ENCODE results near the gene TOR1B. TPM values are rescaled to one million over a fixed set of nuclear protein-coding genes. Genes with fewer than 3 reads are reported as not detected.
"Not testable (repeated sequence)": the region's sequence is repeated elsewhere in the genome, so short reads cannot be mapped to it uniquely, and the experiment has no call there.

The TOR1B gene
- total and polyA plus RNA-seq, 7 experiments from 2014 or later = 10.9 to 30.9 (median 21.7) TPM

DNA sequence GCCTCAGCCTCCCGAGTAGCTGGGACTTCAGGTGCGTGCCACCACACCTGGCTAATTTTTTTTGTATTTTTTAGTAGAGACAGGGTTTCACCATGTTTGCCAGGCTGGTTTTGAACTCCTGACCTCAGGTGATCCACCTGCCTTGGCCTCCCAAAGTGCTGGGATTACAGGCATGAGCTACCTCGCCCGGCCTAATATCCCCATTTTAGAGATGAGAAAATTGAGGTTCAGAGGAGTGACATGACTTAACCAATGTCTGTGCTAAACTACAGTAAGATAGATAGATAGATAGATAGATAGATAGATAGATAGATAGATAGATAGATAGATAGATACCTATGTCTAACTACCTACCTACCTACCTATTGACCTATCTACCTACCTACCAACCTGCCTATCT is 26.9 kb upstream of the TOR1B start:
- H3K4me3 Mint-ChIP-seq; ATAC-seq; H3K36me3 Mint-ChIP-seq; H3K27me3 ChIP-seq (ENCODE audit: control insufficient read depth in 2 of 2, insufficient read depth in 2 of 2, low read length in 2 of 2); H3K36me3 ChIP-seq (ENCODE audit: control insufficient read depth in 2 of 3, insufficient read depth in 3 of 3, low read length in 3 of 3); H3K27ac Mint-ChIP-seq; H3K4me3 ChIP-seq (ENCODE audit: low read length); DNase-seq; H3K9me3 ChIP-seq (ENCODE audit: control insufficient read depth in 2 of 3, low read length in 3 of 3); H3K27ac ChIP-seq (ENCODE audit: low read depth, low read length); H3K9me3 Mint-ChIP-seq; intact Hi-C loops (cut with micrococcal nuclease); H3K4me1 ChIP-seq (ENCODE audit: control insufficient read depth in 2 of 2, insufficient read depth in 2 of 2, low read length in 2 of 2): not testable (repeated sequence)
- Mint-ChIP-seq H3K27me3 (peaks cover 4 to 23% (median 9%) of the 10 kb centered on the region in 5 donors), H3K4me1 (peaks cover 7 to 16% (median 13%) of the 10 kb centered on the region in 7 donors)
- ChIA-PET CTCF (interaction anchor here (0.6 to 2.2 kb wide), 2 partner anchors 14 to 46 kb away, joined by 3 to 7 read pairs; no protein-coding TSS in a partner anchor), POLR2A (interaction anchor here (0.5 kb wide), 1 partner anchor 39 kb away, joined by 3 read pairs; no protein-coding TSS in a partner anchor)

DNA sequence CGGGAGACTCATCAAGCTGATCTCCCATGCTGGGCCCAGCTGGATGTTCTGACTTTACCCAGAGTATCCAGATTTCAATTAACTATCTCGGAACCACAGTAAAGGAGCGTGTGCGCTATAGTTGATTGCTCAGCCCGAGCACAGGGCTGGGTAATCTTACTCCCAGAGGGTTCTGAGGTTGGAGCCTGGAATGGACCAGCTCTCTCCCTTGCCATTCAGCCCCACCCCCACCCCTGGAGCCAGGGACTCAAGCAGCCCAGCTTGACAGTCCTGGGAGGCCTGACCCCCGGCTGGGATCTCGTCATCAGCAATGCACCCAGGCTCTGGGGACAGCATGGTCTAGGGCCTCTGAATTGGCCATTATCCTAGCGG is 26.4 kb upstream of the TOR1B start:
- DNase-seq = no peak
- ATAC-seq = no peak
- Histone ChIP-seq H3K4me1 (ENCODE audit: control insufficient read depth in 2 of 2, insufficient read depth in 2 of 2, low read length in 2 of 2) (no peaks in the 10 kb centered on the region), H3K4me3 (ENCODE audit: low read length) (no peak overlapping the region), H3K27ac (ENCODE audit: low read depth, low read length) (no peak overlapping the region), H3K9me3 (ENCODE audit: control insufficient read depth in 2 of 3, low read length in 3 of 3) (no peaks in the 10 kb centered on the region), H3K27me3 (ENCODE audit: control insufficient read depth in 2 of 2, insufficient read depth in 2 of 2, low read length in 2 of 2) (no peaks in the 10 kb centered on the region), H3K36me3 (ENCODE audit: control insufficient read depth in 2 of 3, insufficient read depth in 3 of 3, low read length in 3 of 3) (no peaks in the 10 kb centered on the region)
- H3K27ac Mint-ChIP-seq = no peak overlapping the region
- H3K36me3 Mint-ChIP-seq = no peaks in the 10 kb centered on the region
- intact Hi-C loops (cut with micrococcal nuclease) = no loop called here
- peaks cover 7 to 16% (median 13%) of the 10 kb centered on the region in 7 donors for H3K4me1 Mint-ChIP-seq
- H3K9me3 Mint-ChIP-seq = peaks cover 0 to 2% (median 0%) of the 10 kb centered on the region in 11 donors
- H3K4me3 Mint-ChIP-seq = no peak overlapping the region
- ChIA-PET CTCF (interaction anchor here (0.6 to 2.2 kb wide), 2 partner anchors 14 to 47 kb away, joined by 3 to 7 read pairs; no protein-coding TSS in a partner anchor), POLR2A (no interaction called here)
- H3K27me3 Mint-ChIP-seq = peaks cover 4 to 23% (median 9%) of the 10 kb centered on the region in 5 donors

DNA sequence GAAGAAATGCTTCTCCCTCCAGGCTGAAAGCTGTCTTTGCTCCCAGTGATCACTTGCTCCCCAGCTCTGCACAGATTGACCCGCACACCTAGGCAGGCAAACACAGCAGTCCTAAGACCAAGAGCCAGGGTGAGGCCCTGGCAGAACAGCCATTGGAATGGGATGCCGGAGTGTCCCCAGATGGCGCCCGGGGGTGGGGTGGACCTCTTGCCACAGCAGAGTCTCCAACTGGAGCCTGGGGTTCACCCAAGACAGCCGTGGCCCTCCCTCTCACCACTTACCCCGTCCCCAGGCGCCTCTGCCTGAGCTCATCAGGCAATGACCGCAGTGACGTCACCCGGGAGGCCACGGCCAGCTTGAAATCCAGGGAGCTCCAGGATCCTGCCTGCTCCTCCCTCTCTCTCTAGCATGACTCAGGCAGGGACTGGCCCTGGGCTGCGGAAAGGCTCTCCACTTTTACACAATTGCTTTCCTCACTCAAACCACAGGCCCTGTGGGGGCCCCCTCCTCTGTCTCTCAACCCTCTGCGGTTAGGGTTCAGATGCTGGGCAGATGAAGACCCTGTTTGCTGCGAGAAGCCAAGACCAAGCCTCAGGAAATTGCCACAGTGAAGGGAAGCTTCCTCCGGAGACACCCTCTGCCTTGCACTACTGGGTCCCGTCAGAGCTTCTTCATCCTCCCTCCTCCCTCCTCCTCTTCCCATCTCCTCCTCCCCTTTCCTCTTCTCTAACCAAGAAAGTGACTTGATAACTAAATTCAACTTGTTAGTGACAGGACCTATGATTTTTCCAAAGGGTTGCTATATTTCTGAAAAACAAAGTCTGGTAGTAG is 25.8 kb upstream of the TOR1B start:
- Mint-ChIP-seq H3K27me3 (peaks cover 4 to 23% (median 9%) of the 10 kb centered on the region in 5 donors), H3K4me1 (peaks cover 7 to 16% (median 13%) of the 10 kb centered on the region in 7 donors), H3K4me3 (peak overlapping the region in 4 of 10 donors; percentile 20 to 53 (median 36)), H3K9me3 (peaks cover 0 to 2% (median 0%) of the 10 kb centered on the region in 11 donors), H3K27ac (peak overlapping the region in 2 of 9 donors; percentile 31 to 49), H3K36me3 (no peaks in the 10 kb centered on the region)
- Histone ChIP-seq H3K27me3 (ENCODE audit: control insufficient read depth in 2 of 2, insufficient read depth in 2 of 2, low read length in 2 of 2) (no peaks in the 10 kb centered on the region), H3K9me3 (ENCODE audit: control insufficient read depth in 2 of 3, low read length in 3 of 3) (no peaks in the 10 kb centered on the region), H3K27ac (ENCODE audit: low read depth, low read length) (no peak overlapping the region), H3K36me3 (ENCODE audit: control insufficient read depth in 2 of 3, insufficient read depth in 3 of 3, low read length in 3 of 3) (no peaks in the 10 kb centered on the region), H3K4me1 (ENCODE audit: control insufficient read depth in 2 of 2, insufficient read depth in 2 of 2, low read length in 2 of 2) (no peaks in the 10 kb centered on the region), H3K4me3 (ENCODE audit: low read length) (no peak overlapping the region)
- POLR2A ChIA-PET = no interaction called here
- CTCF ChIA-PET = interaction anchor here (2.2 kb wide), 1 partner anchor 13 kb away, joined by 7 read pairs; no protein-coding TSS in a partner anchor
- ATAC-seq = peak; percentile 86
- intact Hi-C loops (cut with micrococcal nuclease) = no loop called here
- peak in 2 of 9 donors; percentile 41 to 63 for DNase-seq

DNA sequence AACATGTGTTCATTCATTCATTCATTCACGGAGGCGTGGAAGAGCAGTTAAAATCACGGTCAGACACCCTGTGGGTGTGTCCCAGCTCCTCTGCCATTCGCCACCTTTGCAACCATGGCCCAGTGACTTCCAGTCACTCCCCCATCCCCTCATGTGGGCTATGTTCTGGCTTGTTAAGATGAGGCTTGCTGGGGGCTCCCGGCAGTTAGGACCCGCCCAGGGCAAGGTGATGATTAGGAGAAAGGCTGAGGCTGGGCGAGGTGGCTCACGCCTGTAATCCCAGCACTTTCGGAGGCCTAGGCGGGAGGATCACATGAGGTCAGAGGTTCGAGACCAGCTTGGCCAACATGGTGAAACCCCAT is 25.2 kb upstream of the TOR1B start:
- ATAC-seq (no peak), DNase-seq (no peak)
- H3K4me3 Mint-ChIP-seq = peak overlapping the region in 4 of 10 donors; percentile 20 to 53 (median 36)
- peak overlapping the region in 2 of 9 donors; percentile 26 to 31 for H3K27ac Mint-ChIP-seq
- Histone ChIP-seq H3K4me1 (ENCODE audit: control insufficient read depth in 2 of 2, insufficient read depth in 2 of 2, low read length in 2 of 2) (no peaks in the 10 kb centered on the region), H3K27ac (ENCODE audit: low read depth, low read length) (no peak overlapping the region), H3K27me3 (ENCODE audit: control insufficient read depth in 2 of 2, insufficient read depth in 2 of 2, low read length in 2 of 2) (no peaks in the 10 kb centered on the region), H3K4me3 (ENCODE audit: low read length) (no peak overlapping the region), H3K9me3 (ENCODE audit: control insufficient read depth in 2 of 3, low read length in 3 of 3) (no peaks in the 10 kb centered on the region), H3K36me3 (ENCODE audit: control insufficient read depth in 2 of 3, insufficient read depth in 3 of 3, low read length in 3 of 3) (no peaks in the 10 kb centered on the region)
- CTCF ChIA-PET = interaction anchor here (2.2 kb wide), 1 partner anchor 13 kb away, joined by 7 read pairs; no protein-coding TSS in a partner anchor
- POLR2A ChIA-PET = no interaction called here
- peaks cover 0 to 2% (median 0%) of the 10 kb centered on the region in 11 donors for H3K9me3 Mint-ChIP-seq
- H3K36me3 Mint-ChIP-seq = no peaks in the 10 kb centered on the region
- peaks cover 4 to 23% (median 9%) of the 10 kb centered on the region in 5 donors for H3K27me3 Mint-ChIP-seq
- H3K4me1 Mint-ChIP-seq = peaks cover 7 to 16% (median 13%) of the 10 kb centered on the region in 7 donors
- intact Hi-C loops (cut with micrococcal nuclease) = no loop called here

DNA sequence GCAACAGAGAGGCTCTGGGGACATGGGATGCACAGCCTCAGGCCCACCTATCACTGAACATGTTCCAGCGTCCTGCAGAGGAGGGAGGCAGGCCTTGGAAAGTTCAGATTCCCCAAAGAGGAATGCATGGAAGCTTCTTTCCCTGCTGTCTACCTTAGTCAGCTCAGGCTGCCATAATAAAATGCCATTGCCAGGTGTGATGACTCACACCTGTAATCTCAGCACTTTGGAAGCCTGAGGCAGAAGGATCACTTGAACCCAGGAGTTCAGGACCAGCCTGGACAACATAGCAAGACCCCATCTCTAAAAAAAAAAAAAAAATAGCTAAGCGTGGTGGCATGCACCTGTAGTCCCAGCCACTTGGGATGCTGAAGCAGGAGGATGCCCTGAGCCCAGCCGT is 24.5 kb upstream of the TOR1B start:
- no peak overlapping the region for H3K4me3 Mint-ChIP-seq
- H3K27ac Mint-ChIP-seq = no peak overlapping the region
- H3K9me3 ChIP-seq (ENCODE audit: control insufficient read depth in 2 of 3, low read length in 3 of 3) = no peaks in the 10 kb centered on the region
- no peak overlapping the region for H3K27ac ChIP-seq (ENCODE audit: low read depth, low read length)
- H3K4me1 ChIP-seq (ENCODE audit: control insufficient read depth in 2 of 2, insufficient read depth in 2 of 2, low read length in 2 of 2) = no peaks in the 10 kb centered on the region
- ChIA-PET CTCF (no interaction called here), POLR2A (no interaction called here)
- peaks cover 0 to 2% (median 0%) of the 10 kb centered on the region in 11 donors for H3K9me3 Mint-ChIP-seq
- intact Hi-C loops (cut with micrococcal nuclease) = no loop called here
- H3K36me3 ChIP-seq (ENCODE audit: control insufficient read depth in 2 of 3, insufficient read depth in 3 of 3, low read length in 3 of 3) = no peaks in the 10 kb centered on the region
- no peaks in the 10 kb centered on the region for H3K36me3 Mint-ChIP-seq
- peaks cover 4 to 23% (median 9%) of the 10 kb centered on the region in 5 donors for H3K27me3 Mint-ChIP-seq
- ATAC-seq = no peak
- DNase-seq = no peak
- peaks cover 7 to 17% (median 13%) of the 10 kb centered on the region in 7 donors for H3K4me1 Mint-ChIP-seq
- no peaks in the 10 kb centered on the region for H3K27me3 ChIP-seq (ENCODE audit: control insufficient read depth in 2 of 2, insufficient read depth in 2 of 2, low read length in 2 of 2)
- no peak overlapping the region for H3K4me3 ChIP-seq (ENCODE audit: low read length)

DNA sequence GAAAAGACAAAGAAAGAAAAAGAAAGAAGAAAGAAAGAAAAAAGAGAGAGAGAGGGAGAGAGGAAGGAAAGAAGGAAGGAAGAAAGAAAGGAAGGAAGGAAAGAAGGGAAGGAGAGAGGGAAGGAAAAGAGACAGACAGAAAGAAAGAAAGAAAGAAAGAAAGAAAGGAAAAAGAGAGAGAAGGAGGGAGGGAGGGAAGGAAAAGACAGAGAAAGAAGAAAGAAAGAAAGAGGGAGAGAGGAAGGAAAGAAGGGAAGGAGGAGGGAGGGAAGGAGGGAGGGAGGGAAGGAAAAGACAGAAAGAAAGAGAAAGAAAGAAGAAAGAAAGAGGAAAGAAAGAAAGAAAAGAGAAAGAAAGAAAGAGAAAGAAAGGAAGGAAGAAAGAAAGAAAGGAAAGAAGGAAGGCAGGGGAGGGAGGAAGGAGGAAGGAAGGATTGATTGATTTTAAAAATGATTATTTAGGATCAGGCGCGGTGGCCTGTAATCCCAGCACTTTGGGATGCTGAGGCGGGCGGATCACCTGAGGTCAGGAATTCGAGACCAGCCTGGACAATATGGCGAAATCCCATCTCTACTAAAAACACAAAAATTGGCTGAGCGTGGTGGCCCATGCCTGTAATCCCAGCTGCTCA is 23.3 kb upstream of the TOR1B start:
- Histone ChIP-seq H3K36me3 (ENCODE audit: control insufficient read depth in 2 of 3, insufficient read depth in 3 of 3, low read length in 3 of 3) (no peaks in the 10 kb centered on the region), H3K4me3 (ENCODE audit: low read length) (no peak overlapping the region), H3K4me1 (ENCODE audit: control insufficient read depth in 2 of 2, insufficient read depth in 2 of 2, low read length in 2 of 2) (no peaks in the 10 kb centered on the region), H3K9me3 (ENCODE audit: control insufficient read depth in 2 of 3, low read length in 3 of 3) (no peaks in the 10 kb centered on the region), H3K27ac (ENCODE audit: low read depth, low read length) (no peak overlapping the region), H3K27me3 (ENCODE audit: control insufficient read depth in 2 of 2, insufficient read depth in 2 of 2, low read length in 2 of 2) (no peaks in the 10 kb centered on the region)
- H3K4me3 Mint-ChIP-seq = no peak overlapping the region
- POLR2A ChIA-PET = no interaction called here
- peaks cover 0 to 2% (median 0%) of the 10 kb centered on the region in 11 donors for H3K9me3 Mint-ChIP-seq
- peaks cover 7 to 18% (median 13%) of the 10 kb centered on the region in 7 donors for H3K4me1 Mint-ChIP-seq
- ATAC-seq (no peak), DNase-seq (no peak)
- H3K27ac Mint-ChIP-seq = no peak overlapping the region
- H3K27me3 Mint-ChIP-seq = peaks cover 4 to 20% (median 9%) of the 10 kb centered on the region in 5 donors
- intact Hi-C loops (cut with micrococcal nuclease) = no loop called here
- H3K36me3 Mint-ChIP-seq = no peaks in the 10 kb centered on the region
- CTCF ChIA-PET = no interaction called here
